IMR-90 (cell line): ENCODE measurements around the gene TNFSF13B. TPM values are rescaled to one million over a fixed set of nuclear protein-coding genes. Genes with fewer than 3 reads are reported as not detected.

ENCODE experiments used
- ATAC-seq: fragments of 200-7000 bp; cut with Tn5 transposase; 2 replicates; pipeline ENCODE4 v1.9.1; 2020; ENCODE audit warnings: low read depth, mild to moderate bottlenecking, moderate library complexity
- BruUV-seq: library from RNA; stranded (reverse); fragments of 400-500 nt; replicated peaks from 2 replicates; lab custom pipeline; 2021; lab: Mats Ljungman, UMichigan
- CTCF ChIA-PET: fragments of 300-600 bp; formaldehyde crosslinking; extraction: SDS; loops from one replicate; lab custom pipeline; 2021; ENCODE audit warnings: antibody characterized with exemption; lab: Yijun Ruan, JAX
- POLR2A ChIA-PET: fragments of 300-600 bp; sonication (Branson Sonifier 250); formaldehyde crosslinking; loops from one replicate; lab custom pipeline; 2022; ENCODE audit warnings: antibody characterized with exemption; ENCODE audit not compliant: unreplicated experiment; lab: Charles Lee
- DNase-seq: peaks from one replicate; pipeline ENCODE4 v3.0.0; 2013
- H2AFZ ChIP-seq: replicated peaks from 2 replicates; pipeline ENCODE3; 2013; ENCODE audit warnings: low read length, mild to moderate bottlenecking; ENCODE audit not compliant: poor library complexity
- H2AK5ac ChIP-seq: 2 replicates; pipeline ENCODE4 v1.6.1; 2013; ENCODE audit warnings: low read depth, low read length, inconsistent platforms
- H2AK9ac ChIP-seq: replicated peaks from 2 replicates; pipeline ENCODE3; 2013; ENCODE audit warnings: mild to moderate bottlenecking, low read depth, low read length, moderate library complexity; ENCODE audit not compliant: poor library complexity
- H2BK120ac ChIP-seq: 2 replicates; pipeline ENCODE4 v1.6.1; 2013; ENCODE audit warnings: low read depth, low read length, inconsistent platforms
- H2BK15ac ChIP-seq: 3 replicates; pipeline ENCODE4 v1.6.1; 2013; ENCODE audit warnings: low read depth, low read length, inconsistent platforms
- H2BK20ac ChIP-seq: 2 replicates; pipeline ENCODE4 v1.6.1; 2013; ENCODE audit warnings: low read depth, mild to moderate bottlenecking, inconsistent platforms, low read length, moderate library complexity
- H2BK5ac ChIP-seq: 2 replicates; pipeline ENCODE4 v1.6.1; 2013; ENCODE audit warnings: mild to moderate bottlenecking, low read depth, low read length, inconsistent platforms; ENCODE audit not compliant: poor library complexity, severe bottlenecking
- H3K14ac ChIP-seq: replicated peaks from 2 replicates; pipeline ENCODE4 v1.6.1; 2013; ENCODE audit warnings: low read depth, low read length, inconsistent platforms
- H3K18ac ChIP-seq: 2 replicates; pipeline ENCODE4 v1.6.1; 2013; ENCODE audit warnings: low read depth, low read length, control low read depth
- H3K23ac ChIP-seq: 2 replicates; pipeline ENCODE4 v1.6.1; 2013; ENCODE audit warnings: low read depth, low read length, inconsistent platforms
- H3K27ac ChIP-seq: 2 replicates; pipeline ENCODE4 v1.5.1; 2013; ENCODE audit warnings: mild to moderate bottlenecking, control low read depth, low read length; ENCODE audit not compliant: insufficient read depth
- H3K27me3 ChIP-seq: 2 replicates; pipeline ENCODE4 v1.6.1; 2013; ENCODE audit warnings: low read length; ENCODE audit not compliant: control insufficient read depth, insufficient read depth
- H3K36me3 ChIP-seq: 2 replicates; pipeline ENCODE4 v1.6.1; 2013; ENCODE audit warnings: low read length, mixed read lengths; ENCODE audit not compliant: control insufficient read depth, insufficient read depth
- H3K4ac ChIP-seq: 2 replicates; pipeline ENCODE4 v1.6.1; 2013; ENCODE audit warnings: low read depth, low read length, inconsistent platforms
- H3K4me1 ChIP-seq: 2 replicates; pipeline ENCODE4 v1.6.1; 2013; ENCODE audit warnings: low read length, mixed read lengths; ENCODE audit not compliant: control insufficient read depth, insufficient read depth
- H3K4me2 ChIP-seq: 2 replicates; pipeline ENCODE4 v1.6.1; 2013; ENCODE audit warnings: low read depth, mild to moderate bottlenecking, control low read depth, low read length, moderate library complexity
- H3K4me3 ChIP-seq: 2 replicates; pipeline ENCODE4 v1.5.1; 2013; ENCODE audit warnings: low read depth, mild to moderate bottlenecking, control low read depth, low read length, moderate library complexity; ENCODE audit not compliant: insufficient read depth
- H3K56ac ChIP-seq: 2 replicates; pipeline ENCODE4 v1.6.1; 2013; ENCODE audit warnings: low read length, inconsistent platforms; ENCODE audit not compliant: insufficient read depth; ENCODE audit errors: extremely low read depth
- H3K79me1 ChIP-seq, 2 experiments: 2 replicates each; pipeline ENCODE4 v1.6.1; 2013; ENCODE audit warnings: low read length in 2 of 2, inconsistent platforms in 1 of 2, low read depth in 1 of 2
- H3K9ac ChIP-seq: 2 replicates; pipeline ENCODE4 v1.6.1; 2013; ENCODE audit warnings: low read depth, low read length, control low read depth
- H3K9me1 ChIP-seq: 2 replicates; pipeline ENCODE4 v1.6.1; 2013; ENCODE audit warnings: low read length, inconsistent platforms; ENCODE audit not compliant: insufficient read depth
- H3K9me3 ChIP-seq: 2 replicates; pipeline ENCODE4 v1.6.1; 2013; ENCODE audit warnings: low read length; ENCODE audit not compliant: control insufficient read depth, insufficient read depth
- H4K20me1 ChIP-seq: 2 replicates; pipeline ENCODE4 v1.6.1; 2013; ENCODE audit warnings: low read length, inconsistent platforms; ENCODE audit not compliant: insufficient read depth
- H4K5ac ChIP-seq: 2 replicates; pipeline ENCODE4 v1.6.1; 2013; ENCODE audit warnings: mild to moderate bottlenecking, low read depth, low read length, control low read depth
- H4K8ac ChIP-seq, 2 experiments: 2 replicates each; pipeline ENCODE4 v1.6.1; 2013; ENCODE audit warnings: low read depth in 2 of 2, low read length in 2 of 2, control low read depth in 1 of 2, inconsistent platforms in 1 of 2
- H4K91ac ChIP-seq: 2 replicates; pipeline ENCODE4 v1.6.1; 2013; ENCODE audit warnings: low read depth, low read length, inconsistent platforms; ENCODE audit not compliant: insufficient read depth
- CHD1 ChIP-seq: IDR thresholded peaks from 2 replicates; pipeline ENCODE4 v1.6.1; 2012; ENCODE audit warnings: low read depth, low read length, improper control_type of control experiment
- ELK1 ChIP-seq: fragments of 150-350 bp; IDR thresholded peaks from 2 replicates; pipeline ENCODE4 v1.6.1; 2016; ENCODE audit warnings: low read depth, mild to moderate bottlenecking, low read length, moderate library complexity, borderline replicate concordance
- FOS ChIP-seq: fragments of 150-350 bp; IDR thresholded peaks from 2 replicates; pipeline ENCODE4 v1.6.1; 2016; ENCODE audit warnings: low read depth, low read length
- MAFK ChIP-seq: IDR thresholded peaks from 2 replicates; pipeline ENCODE4 v1.6.1; 2012; ENCODE audit warnings: low read depth, low read length, improper control_type of control experiment
- MAZ ChIP-seq: IDR thresholded peaks from 2 replicates; pipeline ENCODE4 v1.6.1; 2012; ENCODE audit warnings: low read depth, mild to moderate bottlenecking, low read length, improper control_type of control experiment, moderate library complexity, borderline replicate concordance
- MXI1 ChIP-seq: IDR thresholded peaks from 2 replicates; pipeline ENCODE4 v1.6.1; 2012; ENCODE audit warnings: low read depth, mild to moderate bottlenecking, low read length, moderate library complexity, borderline replicate concordance
- NFE2L2 ChIP-seq: fragments of 150-350 bp; IDR thresholded peaks from 2 replicates; pipeline ENCODE4 v1.6.1; 2016; ENCODE audit warnings: low read depth, mild to moderate bottlenecking, low read length
- RCOR1 ChIP-seq: IDR thresholded peaks from 2 replicates; pipeline ENCODE4 v1.6.1; 2012; ENCODE audit warnings: mild to moderate bottlenecking, low read length, improper control_type of control experiment; ENCODE audit not compliant: insufficient replicate concordance
- WGBS, 2 experiments: methylation state at CpG; one replicate each; pipeline versions ENCODE4 v1.1.5 to v1.1.7; 2013; ENCODE audit warnings: missing lambda C conversion rate in 2 of 2; ENCODE audit not compliant: insufficient read length in 1 of 2; ENCODE audit errors: extremely low coverage in 2 of 2; 5-methylcytosine and 5-hydroxymethylcytosine counted together
- dilution Hi-C: fragments of 300-500 bp; cut with HindIII; formaldehyde crosslinking; loops from one replicate; pipeline ENCODE4 v1.14.3; 2018; ENCODE audit warnings: low sequenced_read_pairs; ENCODE audit not compliant: unreplicated experiment
- in situ Hi-C: fragments of 300-500 bp; cut with MboI; formaldehyde crosslinking; loops from 3 replicates; pipeline ENCODE4 v1.14.3; 2019; ENCODE audit warnings: low sequenced_read_pairs, inconsistent platforms, mixed read lengths
- intact Hi-C: fragments of 100-400 bp; cut with micrococcal nuclease; formaldehyde crosslinking; loops from 2 replicates; pipeline ENCODE4 v1.10.0; 2022
- polyA plus RNA-seq, 3 experiments: library from polyadenylated mRNA; depleted of rRNA; stranded (reverse); fragments of >200 nt; gene quantifications; 2 replicates each; pipeline ENCODE4 v1.2.3, GENCODE V29; 2012; ENCODE audit warnings: low replicate concordance in 1 of 3
- total RNA-seq: library from RNA; depleted of rRNA; stranded (reverse); fragments of >200 nt; gene quantifications from 2 replicates; pipeline ENCODE4 v1.2.3, GENCODE V29; 2012

TNFSF13B gene
- total and polyA plus RNA-seq, 2 of the 4 experiments (the other 2 are of a cell fraction), result 0.29 to 0.54 TPM

DNA sequence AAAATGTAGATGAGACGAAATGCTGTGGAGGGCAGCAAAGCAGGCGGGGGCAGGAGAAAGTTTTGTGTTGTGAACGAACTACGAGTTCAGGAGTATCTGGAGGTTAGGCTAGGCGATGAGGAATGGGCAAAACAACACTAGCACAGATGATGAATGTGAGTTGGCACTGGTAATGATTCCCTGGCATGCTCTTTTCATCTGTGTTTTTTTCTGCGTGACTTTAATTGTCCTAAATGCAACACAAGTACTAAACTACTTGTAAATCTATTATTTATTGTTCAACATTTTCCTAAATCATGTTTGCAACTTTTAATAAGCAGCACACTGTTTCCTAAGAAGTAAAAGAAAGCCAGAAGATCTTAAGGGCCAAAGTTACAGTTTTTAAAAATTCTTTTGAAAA is 19.2 kb downstream of the TNFSF13B start:
- no peak overlapping the region for H3K56ac ChIP-seq
- no peak overlapping the region for H3K27ac ChIP-seq
- no peak overlapping the region for H4K91ac ChIP-seq
- no peaks in the 10 kb centered on the region for H3K79me1 ChIP-seq
- ChIA-PET CTCF (no interaction called here), POLR2A (no interaction called here)
- no peak for DNase-seq
- no peak overlapping the region for H4K5ac ChIP-seq
- H2BK120ac ChIP-seq, result no peak overlapping the region
- intact Hi-C loops (no loop called here), dilution Hi-C loops (no loop called here), in situ Hi-C loops (no loop called here)
- H3K4me1 ChIP-seq, result no peaks in the 10 kb centered on the region
- H3K9me3 ChIP-seq, result no peaks in the 10 kb centered on the region
- H3K4ac ChIP-seq, result no peak overlapping the region
- no peak for ATAC-seq
- no peak overlapping the region for H2AK5ac ChIP-seq
- H2BK15ac ChIP-seq, result no peak overlapping the region
- WGBS, 2 experiments, result no CpG with 5 or more reads among the region's 6 CpGs
- H3K14ac ChIP-seq, result no peak overlapping the region
- H3K4me2 ChIP-seq, result no peak overlapping the region
- H3K9ac ChIP-seq, result no peak overlapping the region
- no peak overlapping the region for H2BK5ac ChIP-seq
- H2AFZ ChIP-seq, result no peak overlapping the region
- no peaks in the 10 kb centered on the region for H4K20me1 ChIP-seq
- peaks cover 2% of the 10 kb centered on the region; the same call in 1 of the 2 replicates for H3K27me3 ChIP-seq
- no peaks in the 10 kb centered on the region for H3K9me1 ChIP-seq
- no peak overlapping the region for H2BK20ac ChIP-seq
- no peak overlapping the region for H2AK9ac ChIP-seq
- no TSS peak for BruUV-seq
- H3K18ac ChIP-seq, result no peak overlapping the region
- no peaks in the 10 kb centered on the region for H3K36me3 ChIP-seq
- no peak overlapping the region for H3K23ac ChIP-seq
- no peak for TF ChIP-seq MAZ
- TF ChIP-seq FOS, result no peak
- TF ChIP-seq NFE2L2, result no peak
- no peak for TF ChIP-seq RCOR1
- no peak for TF ChIP-seq ELK1
- no peak for TF ChIP-seq MAFK
- TF ChIP-seq CHD1, result no peak
- TF ChIP-seq MXI1, result no peak
- H4K8ac ChIP-seq, result no peak overlapping the region
- no peak overlapping the region for H3K4me3 ChIP-seq
